Lower leg skin (tissue), 3 donors: ENCODE results near the gene HABP2.

Experiments
- CTCF ChIP-seq, 3 donors: fragments of 450-650 bp; IDR thresholded peaks; one replicate each; pipeline ENCODE4 v1.5.1; 2016; ENCODE audit warnings: antibody characterized with exemption in 3 of 3, mild to moderate bottlenecking in 3 of 3, moderate library complexity in 2 of 3
- POLR2A ChIP-seq, 2 donors: fragments of 450-650 bp; IDR thresholded peaks; one replicate each; pipeline ENCODE4 v1.6.1; 2016 to 2017; ENCODE audit warnings: antibody characterized with exemption in 2 of 2, mild to moderate bottlenecking in 1 of 2, moderate library complexity in 1 of 2

GRCh38 chr10:113503930-113504329 is 48.9 kb upstream of the HABP2 start:
- TF ChIP-seq CTCF (IDR thresholded peaks at IDR 0.05) (no peak), POLR2A (IDR thresholded peaks at IDR 0.05) (no peak)
